GM19455 (cell line): Measurements from ENCODE around the gene LARGE1.

Source experiments
- ATAC-seq: cut with Tn5 transposase; IDR thresholded peaks from one replicate; pipeline ENCODE4 v1.9.1; 2021; ENCODE audit not compliant: unreplicated experiment

LARGE1 gene

GRCh38 chr22:33678523-33678922 is 241.8 kb downstream of the LARGE1 start:
- ATAC-seq, result no peak

GRCh38 chr22:33677536-33677935 is 242.7 kb downstream of the LARGE1 start:
- no peak for ATAC-seq

- ATAC-seq, result no peak
Measured at GRCh38 chr22:33674357-33674756, 245.9 kb downstream of the LARGE1 start.

GRCh38 chr22:33669746-33670145 is 250.5 kb downstream of the LARGE1 start:
- no peak for ATAC-seq

GRCh38 chr22:33666961-33667619 is 253.2 kb downstream of the LARGE1 start:
- no peak for ATAC-seq

GRCh38 chr22:33666279-33666960 is 253.9 kb downstream of the LARGE1 start:
- ATAC-seq, result no peak

- ATAC-seq, result no peak
Measured at GRCh38 chr22:33659448-33659847, 260.8 kb downstream of the LARGE1 start.

GRCh38 chr22:33658775-33659174 is 261.5 kb downstream of the LARGE1 start:
- ATAC-seq, result no peak

GRCh38 chr22:33657670-33658069 is 262.6 kb downstream of the LARGE1 start:
- no peak for ATAC-seq

- no peak for ATAC-seq
Measured at GRCh38 chr22:33656808-33657628, 263.3 kb downstream of the LARGE1 start.

GRCh38 chr22:33654173-33654895 is 265.9 kb downstream of the LARGE1 start:
- no peak for ATAC-seq

- ATAC-seq, result no peak
Measured at GRCh38 chr22:33653532-33654063, 266.7 kb downstream of the LARGE1 start.

- no peak for ATAC-seq
Measured at GRCh38 chr22:33652615-33653014, 267.7 kb downstream of the LARGE1 start.

GRCh38 chr22:33650244-33650643 is 270.0 kb downstream of the LARGE1 start:
- ATAC-seq, result no peak

- ATAC-seq, result no peak
Measured at GRCh38 chr22:33648478-33648877, 271.8 kb downstream of the LARGE1 start.

GRCh38 chr22:33640900-33641299 is 279.4 kb downstream of the LARGE1 start:
- ATAC-seq, result no peak

GRCh38 chr22:33639588-33640254 is 280.6 kb downstream of the LARGE1 start:
- no peak for ATAC-seq

- no peak for ATAC-seq
Measured at GRCh38 chr22:33635766-33636165, 284.5 kb downstream of the LARGE1 start.

- ATAC-seq, result no peak
Measured at GRCh38 chr22:33631777-33632176, 288.5 kb downstream of the LARGE1 start.

GRCh38 chr22:33625959-33626358 is 294.3 kb downstream of the LARGE1 start:
- no peak for ATAC-seq
